ENCODE data around the gene SPTBN1.

DNA sequence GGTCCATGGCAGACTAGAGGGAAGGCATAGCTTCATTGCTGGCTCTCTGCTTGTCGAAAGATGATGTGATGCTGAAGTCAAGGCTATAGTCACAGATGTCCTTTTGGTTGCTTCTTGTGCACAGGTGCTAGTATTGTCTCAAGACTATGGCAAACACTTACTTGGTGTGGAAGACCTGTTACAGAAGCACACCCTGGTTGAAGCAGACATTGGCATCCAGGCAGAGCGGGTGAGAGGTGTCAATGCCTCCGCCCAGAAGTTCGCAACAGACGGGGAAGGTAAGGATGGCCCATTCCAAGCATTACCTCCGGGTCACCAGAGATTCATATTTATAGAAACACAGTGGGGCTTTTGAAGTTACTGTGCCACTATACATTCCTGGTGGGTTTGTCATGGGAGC, 171.8 kb downstream of the SPTBN1 start:
- TF ChIP-seq EZH2phosphoT487 (IDR thresholded peaks at IDR 0.05; ENCODE audit: insufficient read depth, low read depth) = no peak
- TF ChIP-seq EZH2 (IDR thresholded peaks at IDR 0.05; ENCODE audit: insufficient read depth, poor library complexity, severe bottlenecking) = no peak

All from GM23248 (cell line).